HG02588 (cell line): ENCODE measurements around the gene PTK7.
"Not testable (repeated sequence)": the region's sequence is repeated elsewhere in the genome, so short reads cannot be mapped to it uniquely, and the experiment has no call there.

Experiments
- ATAC-seq: cut with Tn5 transposase; IDR thresholded peaks from one replicate; pipeline ENCODE4 v1.9.1; 2021; ENCODE audit warnings: mild to moderate bottlenecking, moderate library complexity; ENCODE audit not compliant: unreplicated experiment

PTK7 gene

DNA sequence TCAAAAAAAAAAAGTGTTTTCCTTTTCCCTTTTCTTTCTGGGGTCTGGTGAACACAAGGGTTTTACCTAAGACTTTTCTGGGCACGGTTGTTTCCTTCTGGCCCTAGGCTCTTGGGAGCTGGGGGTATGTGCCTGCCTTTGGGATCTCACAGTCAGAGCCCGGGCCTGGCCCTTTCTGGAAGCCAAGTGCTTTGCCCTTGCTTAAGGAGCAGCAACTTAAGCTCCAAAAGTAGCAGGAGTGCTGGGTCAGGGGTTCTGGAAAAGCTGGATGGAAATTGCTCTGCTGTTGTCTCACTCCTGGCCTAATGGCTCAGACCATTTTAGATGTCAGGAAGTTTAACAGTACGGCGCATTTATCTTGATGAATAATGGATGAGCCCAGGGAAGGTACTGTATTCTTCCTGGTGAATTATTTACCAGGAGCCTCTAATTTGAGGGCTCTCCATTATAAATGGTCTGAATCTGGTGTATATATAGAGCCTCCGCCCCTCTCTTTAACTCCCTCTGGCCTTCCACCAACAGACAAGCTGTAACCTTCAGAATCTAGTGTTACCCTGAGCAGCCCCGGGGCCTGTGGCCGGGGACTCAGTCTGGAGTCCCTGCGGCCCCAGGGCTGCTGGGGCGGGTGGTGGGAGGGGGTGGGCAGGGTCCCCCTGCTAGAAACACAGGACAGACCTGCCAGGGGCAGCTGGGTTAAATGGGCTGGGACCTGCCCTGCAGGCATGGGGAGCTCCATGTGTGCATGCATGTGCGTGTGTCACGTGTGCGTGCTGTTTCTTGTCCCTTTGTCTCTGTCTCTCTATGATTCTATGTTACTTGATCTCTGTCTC is 37.5 kb downstream of the PTK7 start:
- no peak for ATAC-seq

DNA sequence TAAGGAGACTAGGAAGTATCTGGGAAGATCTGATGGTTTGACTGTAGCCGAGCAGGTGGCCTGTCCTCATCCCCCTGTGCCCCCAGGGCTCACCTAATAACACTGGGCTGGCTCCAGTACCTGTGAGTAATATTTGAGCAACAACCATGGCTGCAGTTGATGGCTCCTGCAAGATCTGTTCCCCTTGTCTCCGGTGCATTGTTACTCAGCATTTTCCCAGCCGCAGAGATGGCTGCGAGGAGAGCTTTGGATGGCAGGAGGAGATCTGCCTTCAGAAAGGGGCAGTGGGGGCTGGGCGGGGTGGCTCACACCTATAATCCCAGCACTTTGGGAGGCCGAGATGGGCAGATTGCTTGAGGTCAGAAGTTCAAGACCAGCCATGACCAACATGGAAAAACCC is 39.3 kb downstream of the PTK7 start:
- no peak for ATAC-seq

DNA sequence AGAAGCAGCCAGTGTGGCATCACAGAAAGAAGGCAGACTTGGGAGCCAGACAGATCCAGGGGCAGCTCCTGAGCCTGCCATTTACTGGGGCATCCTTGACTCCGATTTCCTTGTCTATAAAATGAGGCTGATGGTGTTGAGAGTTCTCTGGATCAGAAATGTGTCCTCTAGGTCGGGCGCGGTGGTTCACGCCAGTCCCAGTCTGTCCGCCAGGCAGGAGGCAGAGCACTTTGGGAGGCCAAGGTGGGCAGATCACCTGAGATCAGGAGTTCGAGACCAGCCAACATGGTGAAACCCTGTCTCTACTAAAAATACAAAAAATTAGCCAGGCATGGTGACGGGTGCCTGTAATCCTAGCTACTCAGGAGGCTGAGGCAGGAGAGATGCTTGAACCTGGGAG is 41.4 kb downstream of the PTK7 start:
- ATAC-seq, result not testable (repeated sequence)

DNA sequence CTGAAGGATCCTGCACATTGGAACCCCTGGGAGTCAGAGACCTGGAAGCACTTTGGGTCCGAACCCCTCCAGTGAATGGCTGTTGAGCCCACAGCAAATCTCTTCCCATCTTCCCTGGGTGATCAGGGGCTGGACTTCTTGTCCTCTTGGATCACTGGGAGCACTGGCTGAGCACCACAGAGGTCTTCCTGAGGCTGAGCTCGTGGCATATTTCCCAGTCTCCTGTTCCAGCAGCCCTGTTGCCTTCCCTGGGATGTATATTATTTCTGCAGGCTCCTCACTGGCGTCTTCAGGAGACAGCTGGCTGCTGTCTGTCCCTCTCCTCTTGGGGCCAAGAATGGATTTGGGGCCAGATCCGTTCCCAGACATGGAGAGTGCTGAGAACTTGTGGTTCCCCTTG is 43.4 kb downstream of the PTK7 start:
- ATAC-seq, result no peak

DNA sequence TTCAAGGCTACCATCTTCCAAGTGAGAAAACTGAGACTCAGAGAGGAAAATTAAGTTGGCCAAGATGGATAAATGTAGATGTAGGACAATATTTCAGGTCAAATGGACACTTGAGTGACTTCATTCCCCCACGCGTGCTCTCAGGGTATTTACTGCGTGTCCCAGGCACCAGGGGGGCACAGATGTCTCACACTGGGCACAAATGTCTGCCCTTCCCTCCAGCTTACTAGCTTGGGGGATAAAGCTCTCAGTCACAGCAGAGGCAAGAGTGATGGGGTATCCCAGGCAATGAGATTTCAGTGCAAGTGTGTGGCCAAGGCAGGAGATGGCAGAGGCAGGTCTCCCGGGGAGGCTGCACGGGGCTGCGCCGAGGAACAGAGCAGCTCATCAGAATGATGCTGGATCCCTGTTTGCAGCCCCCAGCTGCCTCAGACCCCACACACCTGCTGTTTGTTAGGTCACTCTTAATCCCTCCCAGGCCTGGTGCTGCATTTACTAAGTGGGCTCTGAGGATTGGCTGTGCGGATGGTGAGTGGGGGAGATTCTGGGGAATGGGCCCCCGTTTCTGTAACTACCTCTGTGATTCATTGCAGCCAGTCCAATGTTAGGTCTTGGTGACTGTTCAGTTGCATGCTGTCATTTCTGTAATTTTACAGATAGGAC is 44.1 kb downstream of the PTK7 start:
- no peak for ATAC-seq

DNA sequence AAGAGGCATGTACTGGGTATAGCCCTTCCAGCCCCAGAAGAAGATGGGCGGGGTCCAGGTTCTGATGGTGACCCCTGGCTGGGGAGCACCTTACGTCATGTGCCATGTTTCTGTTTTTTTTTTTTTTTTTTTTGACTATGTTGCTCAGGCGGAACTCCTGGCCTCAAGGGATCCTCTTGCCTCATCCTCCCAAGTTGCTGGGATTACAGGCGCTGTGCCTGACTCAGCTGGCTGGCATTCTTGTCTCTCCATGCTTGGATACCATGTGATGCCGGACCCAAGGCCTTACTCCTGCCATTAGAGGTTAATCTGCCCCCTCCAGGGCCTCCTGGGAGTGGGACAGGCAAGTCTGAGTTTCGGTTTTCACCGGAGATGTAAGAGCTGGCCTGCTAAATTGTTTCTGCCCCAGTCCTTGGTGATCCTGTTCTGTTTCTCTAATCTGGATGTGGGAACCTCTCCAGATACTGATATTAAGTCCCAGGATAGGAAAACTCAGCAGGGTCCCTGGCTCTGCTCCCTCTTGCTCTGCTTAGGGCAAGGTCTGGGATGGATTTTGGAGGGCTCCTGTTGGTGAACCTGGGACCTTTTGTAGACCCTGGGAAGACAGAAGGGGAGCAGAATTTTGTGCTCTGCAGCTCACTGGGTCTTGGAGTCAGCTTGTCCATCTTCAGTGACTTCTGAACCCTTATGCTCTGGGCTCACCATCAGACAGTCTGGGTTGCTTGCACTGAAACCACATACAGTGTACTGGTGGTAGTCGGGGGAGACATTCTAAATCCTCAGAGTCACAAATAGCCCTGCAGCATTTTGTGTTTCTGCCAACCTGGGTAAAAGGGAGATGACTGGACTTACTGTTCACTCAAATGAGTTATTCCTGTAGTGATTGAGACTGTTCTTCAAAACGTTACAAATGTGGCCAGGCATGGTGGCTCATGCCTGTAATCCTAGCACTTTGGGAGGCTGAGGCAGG is 45.1 kb downstream of the PTK7 start:
- no peak for ATAC-seq

DNA sequence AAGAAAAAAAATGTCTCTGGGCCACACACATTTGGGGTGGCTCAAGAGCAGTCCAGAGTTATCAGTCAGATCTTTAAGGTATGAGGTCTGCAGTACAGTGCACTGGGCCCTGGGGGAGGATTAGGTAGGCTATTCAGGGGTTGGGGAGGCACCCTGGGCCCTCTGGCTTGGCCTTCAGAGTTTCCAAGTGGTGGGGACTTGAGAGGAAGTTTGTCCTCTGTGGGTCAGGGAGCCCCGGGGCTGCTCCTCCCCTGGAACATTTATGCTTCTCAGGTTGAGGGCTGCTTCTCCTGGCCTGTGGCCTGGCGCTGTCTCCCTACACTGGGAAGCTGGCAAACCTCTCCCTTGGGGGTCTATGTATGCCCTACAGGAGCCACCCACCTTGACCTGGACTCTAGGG is 46.0 kb downstream of the PTK7 start:
- ATAC-seq, result no peak

DNA sequence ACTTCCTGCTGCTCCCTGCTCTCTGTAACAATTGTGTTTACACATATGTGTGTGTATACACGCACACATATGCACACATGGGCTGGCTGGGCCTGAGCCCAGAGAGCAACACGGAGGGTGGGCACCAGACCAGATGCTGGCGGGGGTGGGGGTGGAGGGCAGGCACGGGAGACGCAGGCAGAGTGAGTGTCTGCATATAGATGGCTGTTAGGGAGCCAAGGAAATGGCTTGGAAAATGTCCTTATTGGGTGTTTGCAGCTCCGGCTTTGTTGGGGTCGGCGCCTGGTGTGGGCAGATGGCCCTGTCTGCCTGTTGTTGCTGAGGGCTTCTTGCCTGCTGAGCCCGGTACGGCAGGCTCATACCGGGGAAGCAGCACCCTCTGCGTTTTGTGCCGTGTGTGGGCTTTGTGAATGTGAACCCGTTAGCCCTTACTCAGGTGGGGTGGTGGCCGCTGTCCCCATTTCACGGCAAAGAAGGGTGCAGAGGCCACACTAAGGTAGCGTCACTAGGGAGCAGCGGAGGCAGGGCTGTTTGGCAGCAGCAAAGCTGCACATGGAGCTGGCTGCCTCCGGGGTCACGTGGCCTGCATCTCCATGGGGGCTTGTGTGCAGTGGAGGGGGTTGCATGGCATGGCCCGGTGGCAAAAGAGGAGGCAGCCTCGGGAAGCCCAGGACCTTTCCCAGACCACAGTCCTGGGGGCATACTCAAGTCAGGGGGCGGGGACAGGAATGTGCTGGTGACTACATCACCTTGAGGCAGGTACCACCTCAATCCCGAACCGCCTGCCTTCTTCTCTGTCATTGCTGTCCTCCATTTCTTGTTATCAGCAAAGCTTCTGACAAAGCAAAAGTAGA is 47.6 kb downstream of the PTK7 start:
- no peak for ATAC-seq

DNA sequence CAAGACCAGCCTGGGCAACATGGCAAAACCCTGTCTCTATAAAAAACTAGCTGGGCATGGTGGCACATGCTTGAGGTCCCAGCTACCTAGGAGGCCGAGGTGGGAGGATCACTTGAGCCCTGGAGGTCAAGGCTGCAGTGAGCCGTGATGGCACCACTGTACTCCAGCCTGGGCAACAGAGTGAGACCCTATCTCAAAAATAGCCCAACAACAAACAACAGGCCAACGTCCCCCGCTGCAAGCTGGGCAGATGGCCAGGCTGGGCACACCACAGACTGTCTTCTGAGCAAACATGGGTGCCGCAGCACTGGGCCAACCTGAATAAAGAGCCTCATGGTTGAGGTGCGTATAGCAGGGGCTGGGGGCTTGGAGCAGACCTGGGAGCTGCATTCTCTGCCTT is 48.4 kb downstream of the PTK7 start:
- ATAC-seq, result no peak

DNA sequence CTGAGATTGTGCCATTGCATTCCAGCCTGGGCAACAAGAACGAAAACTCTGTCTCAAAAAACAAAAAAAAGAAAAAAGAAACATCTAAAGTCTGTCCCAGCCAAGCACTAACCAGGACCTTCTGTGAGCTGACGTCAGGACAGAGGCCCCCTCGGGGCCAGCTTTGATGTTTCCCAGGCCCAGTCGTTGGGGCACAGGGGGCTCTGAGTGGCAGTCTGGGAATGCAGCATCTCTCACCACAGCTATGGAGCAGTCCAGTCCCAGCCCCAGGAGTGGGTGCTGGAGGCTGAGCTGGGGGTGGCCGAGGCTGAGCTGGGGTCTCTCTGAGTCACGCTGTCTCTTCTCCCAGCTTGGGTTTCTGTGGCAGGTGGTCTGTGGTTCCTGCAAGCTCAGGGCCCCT is 49.0 kb downstream of the PTK7 start:
- ATAC-seq, result no peak

DNA sequence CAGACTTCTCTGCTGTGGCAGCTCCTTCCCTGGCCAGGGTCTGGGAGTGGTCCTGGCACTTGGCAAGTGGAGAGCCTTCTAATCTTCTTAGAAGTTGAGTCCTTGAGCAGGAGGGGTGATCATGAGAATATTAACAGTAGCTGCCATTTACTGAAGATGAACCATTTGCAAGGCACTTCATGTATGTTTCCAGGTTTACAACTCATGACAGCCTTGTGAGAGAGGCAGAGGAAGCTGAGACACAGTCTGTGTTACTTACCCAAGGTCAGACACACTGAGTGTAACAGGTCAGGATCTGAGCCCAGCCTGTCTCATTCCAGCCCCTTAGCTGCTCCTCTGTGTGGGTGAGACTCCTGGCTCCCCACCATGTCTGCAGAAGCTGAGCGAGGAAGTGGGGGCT is 49.4 kb downstream of the PTK7 start:
- no peak for ATAC-seq

DNA sequence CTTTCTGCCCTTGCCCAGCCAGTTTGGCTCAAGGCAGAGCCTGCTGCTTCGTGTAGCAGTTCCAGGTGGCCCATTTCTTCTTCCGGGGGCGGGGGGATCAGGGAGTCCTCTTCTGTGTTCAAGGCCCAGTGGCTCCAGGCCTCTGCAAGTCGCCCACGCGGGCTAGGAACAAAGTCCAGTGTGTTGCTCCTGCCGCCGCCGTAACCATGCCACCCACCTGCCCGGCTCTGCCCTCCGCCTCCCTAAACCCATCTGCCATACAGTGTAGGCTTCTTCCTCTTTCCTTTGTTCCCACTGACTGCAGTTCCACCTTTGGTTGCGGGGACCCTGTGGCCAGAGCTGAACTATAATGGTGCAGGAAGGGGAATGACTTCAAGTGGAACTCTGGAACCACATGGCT is 51.1 kb downstream of the PTK7 start:
- no peak for ATAC-seq

DNA sequence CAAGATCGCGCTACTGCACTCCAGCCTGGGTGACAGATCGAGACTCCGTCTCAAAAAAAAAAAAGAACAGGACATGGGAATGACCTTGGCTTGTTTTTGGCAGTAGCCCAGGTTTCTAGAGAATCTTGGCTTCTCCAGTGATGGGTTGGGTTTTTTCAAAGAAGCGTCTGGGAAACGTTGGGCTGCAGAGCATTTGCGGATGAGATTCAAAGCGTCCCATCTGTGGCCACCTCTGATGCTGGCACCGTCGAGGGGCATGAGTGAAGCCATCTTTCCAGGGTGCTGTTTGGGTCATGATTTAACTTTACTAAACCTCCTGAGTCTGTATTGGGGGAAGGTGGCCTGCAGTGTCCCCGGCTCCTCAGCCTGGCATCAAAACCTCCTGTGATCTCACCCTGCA is 51.8 kb downstream of the PTK7 start:
- ATAC-seq, result no peak

DNA sequence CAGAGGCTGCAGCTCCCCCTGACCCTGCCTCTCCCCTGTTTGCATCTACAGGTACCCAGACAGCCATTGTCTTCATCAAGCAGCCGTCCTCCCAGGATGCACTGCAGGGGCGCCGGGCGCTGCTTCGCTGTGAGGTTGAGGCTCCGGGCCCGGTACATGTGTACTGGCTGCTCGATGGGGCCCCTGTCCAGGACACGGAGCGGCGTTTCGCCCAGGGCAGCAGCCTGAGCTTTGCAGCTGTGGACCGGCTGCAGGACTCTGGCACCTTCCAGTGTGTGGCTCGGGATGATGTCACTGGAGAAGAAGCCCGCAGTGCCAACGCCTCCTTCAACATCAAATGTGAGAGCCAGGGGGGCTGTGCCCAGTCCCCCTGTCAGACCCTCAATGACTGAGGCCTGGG is 52.8 kb downstream of the PTK7 start:
- ATAC-seq, result no peak

DNA sequence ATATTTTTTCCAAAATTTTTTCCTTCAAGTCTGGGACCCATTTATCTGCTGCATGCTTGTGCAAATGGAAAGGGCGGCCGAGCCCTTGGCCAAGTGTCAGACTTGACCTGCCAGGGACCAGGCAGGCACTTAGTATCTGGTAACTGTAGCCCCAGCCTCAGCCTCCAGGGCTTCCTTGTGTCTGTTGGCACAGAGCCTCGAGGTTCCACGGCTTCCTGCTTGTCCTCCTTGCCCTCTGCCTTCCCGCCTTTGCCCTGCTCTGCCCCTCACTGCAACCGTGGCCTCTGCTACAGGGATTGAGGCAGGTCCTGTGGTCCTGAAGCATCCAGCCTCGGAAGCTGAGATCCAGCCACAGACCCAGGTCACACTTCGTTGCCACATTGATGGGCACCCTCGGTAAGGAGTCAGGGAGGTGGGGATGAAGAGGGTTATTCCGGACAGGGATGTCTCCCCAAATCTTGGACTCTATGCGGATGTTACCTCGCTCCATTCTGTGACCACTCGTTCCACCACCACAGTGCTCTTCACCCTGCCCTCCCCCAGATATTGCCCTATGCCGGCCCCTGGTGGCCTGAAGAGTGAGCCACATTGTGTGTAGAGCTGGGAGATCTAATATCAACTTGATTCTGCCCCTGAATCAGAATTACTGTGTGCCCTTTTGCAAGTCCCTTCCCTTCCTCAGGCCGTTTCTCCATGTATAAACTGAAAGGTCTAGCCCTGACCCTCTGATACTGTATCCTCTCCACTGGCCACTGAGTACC is 53.5 kb downstream of the PTK7 start:
- ATAC-seq, result no peak

DNA sequence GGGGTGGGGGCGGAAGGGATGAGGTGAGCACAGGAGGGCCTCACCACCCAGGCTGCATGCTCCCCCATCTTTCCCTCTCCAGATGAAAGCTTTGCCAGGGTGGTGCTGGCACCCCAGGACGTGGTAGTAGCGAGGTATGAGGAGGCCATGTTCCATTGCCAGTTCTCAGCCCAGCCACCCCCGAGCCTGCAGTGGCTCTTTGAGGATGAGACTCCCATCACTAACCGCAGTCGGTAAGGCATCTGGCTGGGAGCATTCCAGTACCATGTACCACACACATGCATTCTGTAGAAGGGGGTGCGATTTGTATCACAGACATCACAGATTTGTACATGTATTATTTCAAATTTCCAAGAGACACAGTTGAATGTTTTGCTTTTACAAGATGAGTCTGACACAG is 54.3 kb downstream of the PTK7 start:
- no peak for ATAC-seq

DNA sequence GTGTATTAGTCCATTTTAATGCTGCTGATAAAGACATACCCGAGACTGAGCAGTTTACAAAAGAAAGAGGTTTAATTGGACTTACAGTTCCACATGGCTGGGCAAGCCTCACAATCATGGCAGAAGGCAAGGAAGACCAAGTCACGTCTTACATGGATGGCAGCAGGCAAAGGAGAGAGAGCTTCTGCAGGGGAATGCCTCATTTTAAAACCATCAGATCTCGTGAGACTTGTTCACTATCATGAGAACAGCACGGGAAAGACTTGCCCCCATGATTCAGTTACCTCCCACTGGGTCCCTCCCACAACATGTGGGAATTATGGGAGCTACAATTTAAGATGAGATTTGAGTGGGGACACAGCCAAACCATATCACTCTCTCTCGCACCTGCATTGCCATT is 55.3 kb downstream of the PTK7 start:
- ATAC-seq, result not testable (repeated sequence)

DNA sequence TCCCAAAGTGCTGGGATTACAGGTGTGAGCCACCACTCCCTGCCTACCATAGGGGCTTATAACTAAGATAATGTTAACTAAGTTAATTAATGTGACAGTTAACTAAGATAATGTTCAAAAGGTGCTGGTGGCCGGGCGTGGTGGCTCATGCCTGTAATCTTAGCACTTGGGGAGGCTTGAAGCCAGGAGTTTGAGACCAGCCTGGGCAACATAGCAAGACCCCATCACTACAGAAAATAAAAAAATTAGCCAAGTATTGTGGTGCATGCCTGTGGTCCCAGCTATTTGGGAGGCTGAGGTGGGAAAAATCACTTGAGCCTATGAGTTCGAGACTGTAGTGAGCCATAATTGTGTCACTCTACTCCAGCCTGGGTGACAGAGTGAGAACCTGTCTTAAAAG is 62.2 kb downstream of the PTK7 start:
- ATAC-seq, result no peak

DNA sequence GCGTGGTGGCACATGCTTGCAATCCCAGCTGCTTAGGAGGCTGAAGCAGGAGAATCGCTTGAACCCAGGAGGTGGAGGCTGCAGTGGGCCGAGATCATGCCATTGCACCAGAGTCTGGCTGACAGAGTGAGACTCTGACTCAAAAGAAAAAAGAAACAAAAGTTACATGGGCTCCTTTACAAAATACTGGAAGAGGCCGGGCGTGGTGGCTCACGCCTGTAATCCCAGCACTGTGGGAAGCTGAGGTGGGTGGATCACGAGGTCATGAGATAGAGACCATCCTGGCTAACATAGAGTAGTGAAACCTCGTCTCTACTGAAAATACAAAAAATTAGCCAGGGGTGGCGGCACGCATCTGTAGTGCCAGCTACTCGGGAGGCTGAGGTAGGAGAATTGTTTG is 63.9 kb downstream of the PTK7 start:
- not testable (repeated sequence) for ATAC-seq

DNA sequence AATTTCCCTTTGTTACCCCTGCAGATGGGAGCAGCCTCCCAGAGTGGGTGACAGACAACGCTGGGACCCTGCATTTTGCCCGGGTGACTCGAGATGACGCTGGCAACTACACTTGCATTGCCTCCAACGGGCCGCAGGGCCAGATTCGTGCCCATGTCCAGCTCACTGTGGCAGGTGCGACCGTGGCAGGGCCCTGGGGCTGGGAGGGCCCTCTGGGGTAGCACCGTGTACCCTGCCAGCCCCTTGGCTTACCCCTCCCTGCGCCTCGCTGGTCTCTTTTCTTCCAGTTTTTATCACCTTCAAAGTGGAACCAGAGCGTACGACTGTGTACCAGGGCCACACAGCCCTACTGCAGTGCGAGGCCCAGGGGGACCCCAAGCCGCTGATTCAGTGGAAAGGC is 65.5 kb downstream of the PTK7 start:
- no peak for ATAC-seq
